EL (cell line): ENCODE measurements around the gene SGK1.
"Not testable (repeated sequence)": the region's sequence is repeated elsewhere in the genome, so short reads cannot be mapped to it uniquely, and the experiment has no call there.

Experiments
- DNase-seq: peaks from one replicate; pipeline ENCODE4 v3.0.0-alpha.2; 2016

The SGK1 gene

GRCh38 chr6:134326192-134326591 lies 8.3 kb upstream of the SGK1 start:
- not testable (repeated sequence) for DNase-seq

GRCh38 chr6:134324766-134325165 lies 6.9 kb upstream of the SGK1 start:
- DNase-seq, result no peak

GRCh38 chr6:134324141-134324540 lies 6.2 kb upstream of the SGK1 start:
- DNase-seq, result no peak

GRCh38 chr6:134323698-134324097 lies 5.8 kb upstream of the SGK1 start:
- DNase-seq, result no peak

GRCh38 chr6:134323294-134323693 lies 5.4 kb upstream of the SGK1 start:
- no peak for DNase-seq

- peak; percentile 11 for DNase-seq
These were observed 4.3 kb upstream of the SGK1 start for GRCh38 chr6:134322216-134322615.

- DNase-seq, result no peak
These were observed 3.3 kb upstream of the SGK1 start for GRCh38 chr6:134321246-134321645.

GRCh38 chr6:134319686-134320085 lies 1.8 kb upstream of the SGK1 start:
- not testable (repeated sequence) for DNase-seq

- DNase-seq, result no peak
These were observed 1.0 kb upstream of the SGK1 start for GRCh38 chr6:134318974-134319281.

GRCh38 chr6:134318236-134318973 lies 493 bp upstream of the SGK1 start:
- DNase-seq, result no peak

- DNase-seq, result no peak
These were observed 1.0 kb downstream of the SGK1 start for GRCh38 chr6:134316733-134317431.

- DNase-seq, result no peak
These were observed 1.9 kb downstream of the SGK1 start for GRCh38 chr6:134315974-134316441.

GRCh38 chr6:134315189-134315588 lies 2.7 kb downstream of the SGK1 start:
- no peak for DNase-seq

GRCh38 chr6:134314006-134314821 lies 3.7 kb downstream of the SGK1 start:
- no peak for DNase-seq

GRCh38 chr6:134312038-134312660 lies 5.8 kb downstream of the SGK1 start:
- no peak for DNase-seq

- no peak for DNase-seq
These were observed 7.1 kb downstream of the SGK1 start for GRCh38 chr6:134310817-134311216.

GRCh38 chr6:134309983-134310605 lies 7.8 kb downstream of the SGK1 start:
- peak; percentile 16 for DNase-seq

- no peak for DNase-seq
These were observed 8.7 kb downstream of the SGK1 start for GRCh38 chr6:134309227-134309626.

GRCh38 chr6:134308800-134309199 lies 9.1 kb downstream of the SGK1 start:
- DNase-seq, result no peak

GRCh38 chr6:134307870-134308269 lies 10.0 kb downstream of the SGK1 start:
- DNase-seq, result no peak

GRCh38 chr6:134307075-134307474 lies 10.8 kb downstream of the SGK1 start:
- DNase-seq, result no peak

- DNase-seq, result peak; percentile 11
These were observed 13.5 kb downstream of the SGK1 start for GRCh38 chr6:134304381-134304780.

- DNase-seq, result no peak
These were observed 14.0 kb downstream of the SGK1 start for GRCh38 chr6:134303891-134304290.
